ENCODE measurements around the gene CCDC148.

DNA sequence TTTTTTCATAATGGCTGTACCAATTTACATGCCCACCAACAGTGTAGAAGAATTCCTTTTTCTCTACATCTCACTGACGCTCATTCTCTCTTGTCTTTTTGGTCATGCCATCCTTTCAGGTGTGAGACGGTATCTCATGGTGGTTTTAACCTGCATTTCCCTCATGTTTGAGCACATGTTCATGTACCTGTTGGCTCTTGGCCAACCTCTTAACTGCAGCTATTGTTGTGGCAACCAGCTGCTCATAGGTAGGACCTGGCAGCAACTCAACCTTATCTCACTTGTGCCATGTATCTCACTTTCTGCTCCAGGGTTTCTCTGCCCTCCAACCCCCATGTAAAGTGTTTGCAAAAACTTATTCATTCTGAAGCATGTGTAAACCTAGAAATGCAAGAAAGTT, 187.4 kb downstream of the CCDC148 start:
- TF ChIP-seq SP1 (IDR thresholded peaks at IDR 0.05) (no peak), JUND (IDR thresholded peaks at IDR 0.05) (no peak), FOXA1 (IDR thresholded peaks at IDR 0.05) (no peak), TAF1 (conservative IDR thresholded peaks at IDR 0.05) (no peak), YY1 (IDR thresholded peaks at IDR 0.05) (no peak), HNF4A (conservative IDR thresholded peaks at IDR 0.05) (no peak), RAD21 (IDR thresholded peaks at IDR 0.05) (no peak)
- TF ChIP-seq, protein P1, sequence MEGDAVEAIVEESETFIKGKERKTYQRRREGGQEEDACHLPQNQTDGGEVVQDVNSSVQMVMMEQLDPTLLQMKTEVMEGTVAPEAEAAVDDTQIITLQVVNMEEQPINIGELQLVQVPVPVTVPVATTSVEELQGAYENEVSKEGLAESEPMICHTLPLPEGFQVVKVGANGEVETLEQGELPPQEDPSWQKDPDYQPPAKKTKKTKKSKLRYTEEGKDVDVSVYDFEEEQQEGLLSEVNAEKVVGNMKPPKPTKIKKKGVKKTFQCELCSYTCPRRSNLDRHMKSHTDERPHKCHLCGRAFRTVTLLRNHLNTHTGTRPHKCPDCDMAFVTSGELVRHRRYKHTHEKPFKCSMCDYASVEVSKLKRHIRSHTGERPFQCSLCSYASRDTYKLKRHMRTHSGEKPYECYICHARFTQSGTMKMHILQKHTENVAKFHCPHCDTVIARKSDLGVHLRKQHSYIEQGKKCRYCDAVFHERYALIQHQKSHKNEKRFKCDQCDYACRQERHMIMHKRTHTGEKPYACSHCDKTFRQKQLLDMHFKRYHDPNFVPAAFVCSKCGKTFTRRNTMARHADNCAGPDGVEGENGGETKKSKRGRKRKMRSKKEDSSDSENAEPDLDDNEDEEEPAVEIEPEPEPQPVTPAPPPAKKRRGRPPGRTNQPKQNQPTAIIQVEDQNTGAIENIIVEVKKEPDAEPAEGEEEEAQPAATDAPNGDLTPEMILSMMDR (IDR thresholded peaks at IDR 0.05; ENCODE audit: low read depth, low read length, missing input control) = no peak
- TF ChIP-seq, protein P2, sequence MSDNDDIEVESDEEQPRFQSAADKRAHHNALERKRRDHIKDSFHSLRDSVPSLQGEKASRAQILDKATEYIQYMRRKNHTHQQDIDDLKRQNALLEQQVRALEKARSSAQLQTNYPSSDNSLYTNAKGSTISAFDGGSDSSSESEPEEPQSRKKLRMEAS (IDR thresholded peaks at IDR 0.05) = no peak
- TF ChIP-seq, protein P3, sequence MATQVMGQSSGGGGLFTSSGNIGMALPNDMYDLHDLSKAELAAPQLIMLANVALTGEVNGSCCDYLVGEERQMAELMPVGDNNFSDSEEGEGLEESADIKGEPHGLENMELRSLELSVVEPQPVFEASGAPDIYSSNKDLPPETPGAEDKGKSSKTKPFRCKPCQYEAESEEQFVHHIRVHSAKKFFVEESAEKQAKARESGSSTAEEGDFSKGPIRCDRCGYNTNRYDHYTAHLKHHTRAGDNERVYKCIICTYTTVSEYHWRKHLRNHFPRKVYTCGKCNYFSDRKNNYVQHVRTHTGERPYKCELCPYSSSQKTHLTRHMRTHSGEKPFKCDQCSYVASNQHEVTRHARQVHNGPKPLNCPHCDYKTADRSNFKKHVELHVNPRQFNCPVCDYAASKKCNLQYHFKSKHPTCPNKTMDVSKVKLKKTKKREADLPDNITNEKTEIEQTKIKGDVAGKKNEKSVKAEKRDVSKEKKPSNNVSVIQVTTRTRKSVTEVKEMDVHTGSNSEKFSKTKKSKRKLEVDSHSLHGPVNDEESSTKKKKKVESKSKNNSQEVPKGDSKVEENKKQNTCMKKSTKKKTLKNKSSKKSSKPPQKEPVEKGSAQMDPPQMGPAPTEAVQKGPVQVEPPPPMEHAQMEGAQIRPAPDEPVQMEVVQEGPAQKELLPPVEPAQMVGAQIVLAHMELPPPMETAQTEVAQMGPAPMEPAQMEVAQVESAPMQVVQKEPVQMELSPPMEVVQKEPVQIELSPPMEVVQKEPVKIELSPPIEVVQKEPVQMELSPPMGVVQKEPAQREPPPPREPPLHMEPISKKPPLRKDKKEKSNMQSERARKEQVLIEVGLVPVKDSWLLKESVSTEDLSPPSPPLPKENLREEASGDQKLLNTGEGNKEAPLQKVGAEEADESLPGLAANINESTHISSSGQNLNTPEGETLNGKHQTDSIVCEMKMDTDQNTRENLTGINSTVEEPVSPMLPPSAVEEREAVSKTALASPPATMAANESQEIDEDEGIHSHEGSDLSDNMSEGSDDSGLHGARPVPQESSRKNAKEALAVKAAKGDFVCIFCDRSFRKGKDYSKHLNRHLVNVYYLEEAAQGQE (IDR thresholded peaks at IDR 0.05) = no peak
